ENCODE data around the gene EBF4. TPM values are rescaled to one million over a fixed set of nuclear protein-coding genes. Genes with fewer than 3 reads are reported as not detected.

EBF4 gene
- total RNA-seq, 4 donors from 2014 or later, result 0.36 to 1.5 (median 1.1) TPM; not detected in 1

GRCh38 chr20:2751347-2751877, 58.8 kb downstream of the EBF4 start:
- no peaks in the 10 kb centered on the region for H3K36me3 ChIP-seq
- intact Hi-C loops (cut with DNase I; ENCODE audit: low total_unique reads) (no loop called here), in situ Hi-C loops (cut with MboI; ENCODE audit: low sequenced_read_pairs in 4 of 4) (no loop called here)
- no peak for TF ChIP-seq POLR2A (IDR thresholded peaks at IDR 0.05)
- TF ChIP-seq CTCF (IDR thresholded peaks at IDR 0.05 in 4 of 5, conservative IDR thresholded peaks at IDR 0.05 in 1 of 5), result no peak
- peaks cover 65 to 76% (median 68%) of the 10 kb centered on the region in 3 donors for H3K27me3 ChIP-seq
- DNase-seq, result no peak
- peak overlapping the region; percentile 30 to 51 (median 44) for H3K4me3 ChIP-seq
- no peak overlapping the region for H3K27ac ChIP-seq
- H3K9me3 ChIP-seq, result no peaks in the 10 kb centered on the region
- H3K4me1 ChIP-seq, result peaks cover 15 to 20% of the 10 kb centered on the region in 2 donors
- peak in 1 of 2 donors; percentile 33 for ATAC-seq

GRCh38 chr20:2751878-2752566, 59.4 kb downstream of the EBF4 start:
- intact Hi-C loops (cut with DNase I; ENCODE audit: low total_unique reads), result no loop called here
- H3K4me3 ChIP-seq, result peak overlapping the region; percentile 30 to 51 (median 44)
- ATAC-seq (no peak), DNase-seq (no peak)
- H3K36me3 ChIP-seq, result no peaks in the 10 kb centered on the region
- H3K27me3 ChIP-seq, result peaks cover 65 to 77% (median 71%) of the 10 kb centered on the region in 3 donors
- in situ Hi-C loops (cut with MboI; ENCODE audit: low sequenced_read_pairs in 4 of 4), result no loop called here
- H3K4me1 ChIP-seq, result peaks cover 15 to 20% of the 10 kb centered on the region in 2 donors
- no peak overlapping the region for H3K27ac ChIP-seq
- H3K9me3 ChIP-seq, result no peaks in the 10 kb centered on the region
- TF ChIP-seq CTCF (IDR thresholded peaks at IDR 0.05 in 4 of 5, conservative IDR thresholded peaks at IDR 0.05 in 1 of 5), result no peak
- TF ChIP-seq POLR2A (IDR thresholded peaks at IDR 0.05), result no peak

GRCh38 chr20:2752567-2753460, 60.2 kb downstream of the EBF4 start:
- Histone ChIP-seq H3K27me3 (peaks cover 65 to 81% (median 73%) of the 10 kb centered on the region in 3 donors), H3K36me3 (no peaks in the 10 kb centered on the region), H3K4me3 (peak overlapping the region; percentile 24 to 41 (median 36)), H3K4me1 (peaks cover 15 to 20% of the 10 kb centered on the region in 2 donors), H3K27ac (no peak overlapping the region), H3K9me3 (no peaks in the 10 kb centered on the region)
- ATAC-seq, result no peak
- TF ChIP-seq POLR2A (IDR thresholded peaks at IDR 0.05), result no peak
- TF ChIP-seq CTCF (IDR thresholded peaks at IDR 0.05 in 4 of 5, conservative IDR thresholded peaks at IDR 0.05 in 1 of 5), result peak in 2 of 5 experiments; percentile 25 to 52
- in situ Hi-C loops (cut with MboI; ENCODE audit: low sequenced_read_pairs in 4 of 4) (no loop called here), intact Hi-C loops (cut with DNase I; ENCODE audit: low total_unique reads) (no loop called here)
- DNase-seq, result no peak

GRCh38 chr20:2753461-2754040, 61.0 kb downstream of the EBF4 start:
- TF ChIP-seq POLR2A (IDR thresholded peaks at IDR 0.05) (no peak), CTCF (IDR thresholded peaks at IDR 0.05 in 4 of 5, conservative IDR thresholded peaks at IDR 0.05 in 1 of 5) (no peak)
- DNase-seq (no peak), ATAC-seq (no peak)
- H3K4me1 ChIP-seq, result peaks cover 15 to 20% of the 10 kb centered on the region in 2 donors
- H3K4me3 ChIP-seq, result no peak overlapping the region
- in situ Hi-C loops (cut with MboI; ENCODE audit: low sequenced_read_pairs in 4 of 4), result no loop called here
- intact Hi-C loops (cut with DNase I; ENCODE audit: low total_unique reads), result no loop called here
- no peak overlapping the region for H3K27ac ChIP-seq
- H3K27me3 ChIP-seq, result peaks cover 62 to 81% (median 74%) of the 10 kb centered on the region in 3 donors
- no peaks in the 10 kb centered on the region for H3K36me3 ChIP-seq
- H3K9me3 ChIP-seq, result no peaks in the 10 kb centered on the region
